ENCODE data around the gene PHLDA3. TPM values are rescaled to one million over a fixed set of nuclear protein-coding genes. Genes with fewer than 3 reads are reported as not detected.

PHLDA3 gene
- total RNA-seq, 1 donor from 2014 or later = 18.5 TPM

- Mint-ChIP-seq H3K27me3 (ENCODE audit: unreplicated experiment) (peaks cover 6% of the 10 kb centered on the region), H3K27ac (ENCODE audit: unreplicated experiment) (no peak overlapping the region), H3K9me3 (ENCODE audit: unreplicated experiment) (peaks cover 3% of the 10 kb centered on the region), H3K4me1 (ENCODE audit: low read depth, unreplicated experiment) (peaks cover 10% of the 10 kb centered on the region), H3K4me3 (ENCODE audit: unreplicated experiment) (no peak overlapping the region), H3K36me3 (ENCODE audit: unreplicated experiment) (no peaks in the 10 kb centered on the region)
- DNase-seq = no peak
- no peak for TF ChIP-seq CTCF (IDR thresholded peaks at IDR 0.05; ENCODE audit: partially characterized antibody, unreplicated experiment)
Measured at GRCh38 chr1:201501144-201501543, 32.2 kb upstream of the PHLDA3 start.

- H3K27ac Mint-ChIP-seq (ENCODE audit: unreplicated experiment) = no peak overlapping the region
Measured at GRCh38 chr1:201500670-201501120, 31.7 kb upstream of the PHLDA3 start.

GRCh38 chr1:201499795-201500669, 31.0 kb upstream of the PHLDA3 start:
- Mint-ChIP-seq H3K4me3 (ENCODE audit: unreplicated experiment) (no peak overlapping the region), H3K27ac (ENCODE audit: unreplicated experiment) (no peak overlapping the region), H3K4me1 (ENCODE audit: low read depth, unreplicated experiment) (peaks cover 17% of the 10 kb centered on the region), H3K9me3 (ENCODE audit: unreplicated experiment) (peaks cover 3% of the 10 kb centered on the region), H3K36me3 (ENCODE audit: unreplicated experiment) (no peaks in the 10 kb centered on the region), H3K27me3 (ENCODE audit: unreplicated experiment) (peaks cover 9% of the 10 kb centered on the region)
- DNase-seq = no peak
- no peak for TF ChIP-seq CTCF (IDR thresholded peaks at IDR 0.05; ENCODE audit: partially characterized antibody, unreplicated experiment)

More at GRCh38 chr1:201500670-201501120, 31.7 kb upstream of the PHLDA3 start:
- no peaks in the 10 kb centered on the region for H3K36me3 Mint-ChIP-seq (ENCODE audit: unreplicated experiment)
- peaks cover 3% of the 10 kb centered on the region for H3K9me3 Mint-ChIP-seq (ENCODE audit: unreplicated experiment)
- H3K4me1 Mint-ChIP-seq (ENCODE audit: low read depth, unreplicated experiment) = peaks cover 15% of the 10 kb centered on the region
- H3K27me3 Mint-ChIP-seq (ENCODE audit: unreplicated experiment) = peaks cover 9% of the 10 kb centered on the region
- no peak for TF ChIP-seq CTCF (IDR thresholded peaks at IDR 0.05; ENCODE audit: partially characterized antibody, unreplicated experiment)
- no peak for DNase-seq
- H3K4me3 Mint-ChIP-seq (ENCODE audit: unreplicated experiment) = no peak overlapping the region

GRCh38 chr1:201499191-201499590, 30.2 kb upstream of the PHLDA3 start:
- no peak for TF ChIP-seq CTCF (IDR thresholded peaks at IDR 0.05; ENCODE audit: partially characterized antibody, unreplicated experiment)
- H3K4me1 Mint-ChIP-seq (ENCODE audit: low read depth, unreplicated experiment) = peaks cover 22% of the 10 kb centered on the region
- H3K27ac Mint-ChIP-seq (ENCODE audit: unreplicated experiment) = no peak overlapping the region

GRCh38 chr1:201498621-201499020, 29.6 kb upstream of the PHLDA3 start:
- H3K27ac Mint-ChIP-seq (ENCODE audit: unreplicated experiment) = no peak overlapping the region
- H3K27me3 Mint-ChIP-seq (ENCODE audit: unreplicated experiment) = peaks cover 9% of the 10 kb centered on the region
- peaks cover 23% of the 10 kb centered on the region for H3K4me1 Mint-ChIP-seq (ENCODE audit: low read depth, unreplicated experiment)
- DNase-seq = no peak
- H3K9me3 Mint-ChIP-seq (ENCODE audit: unreplicated experiment) = peaks cover 3% of the 10 kb centered on the region
- no peaks in the 10 kb centered on the region for H3K36me3 Mint-ChIP-seq (ENCODE audit: unreplicated experiment)
- TF ChIP-seq CTCF (IDR thresholded peaks at IDR 0.05; ENCODE audit: partially characterized antibody, unreplicated experiment) = no peak
- H3K4me3 Mint-ChIP-seq (ENCODE audit: unreplicated experiment) = no peak overlapping the region

More at GRCh38 chr1:201499191-201499590, 30.2 kb upstream of the PHLDA3 start:
- Mint-ChIP-seq H3K9me3 (ENCODE audit: unreplicated experiment) (peaks cover 3% of the 10 kb centered on the region), H3K36me3 (ENCODE audit: unreplicated experiment) (no peaks in the 10 kb centered on the region), H3K4me3 (ENCODE audit: unreplicated experiment) (no peak overlapping the region), H3K27me3 (ENCODE audit: unreplicated experiment) (peaks cover 9% of the 10 kb centered on the region)
- no peak for DNase-seq

Measured in glutamatergic neuron (in vitro differentiated cells).